Ishikawa (cell line): Measurements from ENCODE around the gene NGF.

Experiments used
- CEBPB ChIP-seq: IDR thresholded peaks from 2 replicates; pipeline ENCODE4 v1.6.1; 2012
- CREB1 ChIP-seq: IDR thresholded peaks from 2 replicates; pipeline ENCODE4 v1.6.1; 2012; ENCODE audit warnings: low read depth
- EGR1 ChIP-seq: IDR thresholded peaks from 2 replicates; pipeline ENCODE4 v1.6.1; 2012
- EP300 ChIP-seq: IDR thresholded peaks from 2 replicates; pipeline ENCODE4 v1.6.1; 2012; ENCODE audit warnings: borderline replicate concordance
- FOXM1 ChIP-seq: IDR thresholded peaks from 2 replicates; pipeline ENCODE4 v1.6.1; 2012; ENCODE audit warnings: low read depth, borderline replicate concordance
- MAX ChIP-seq: IDR thresholded peaks from 2 replicates; pipeline ENCODE4 v1.6.1; 2012
- RAD21 ChIP-seq: IDR thresholded peaks from 2 replicates; pipeline ENCODE4 v1.6.1; 2012; ENCODE audit warnings: low read depth
- REST ChIP-seq: IDR thresholded peaks from 2 replicates; pipeline ENCODE4 v1.6.1; 2012; ENCODE audit warnings: low read depth, mild to moderate bottlenecking
- TAF1 ChIP-seq: IDR thresholded peaks from 2 replicates; pipeline ENCODE4 v1.6.1; 2012; ENCODE audit warnings: low read depth, mild to moderate bottlenecking
- TCF12 ChIP-seq: IDR thresholded peaks from 2 replicates; pipeline ENCODE4 v1.6.1; 2012; ENCODE audit warnings: low read depth
- USF1 ChIP-seq: IDR thresholded peaks from 2 replicates; pipeline ENCODE4 v1.6.1; 2012
- YY1 ChIP-seq: IDR thresholded peaks from 2 replicates; pipeline ENCODE4 v1.6.1; 2012; ENCODE audit warnings: low read depth
- ZBTB7A ChIP-seq: IDR thresholded peaks from 2 replicates; pipeline ENCODE4 v1.6.1; 2012; ENCODE audit warnings: low read depth

GRCh38 chr1:115255154-115255553 lies 82.9 kb downstream of the NGF start:
- no peak for TF ChIP-seq MAX
- TF ChIP-seq TCF12, result no peak
- TF ChIP-seq EP300, result no peak
- TF ChIP-seq RAD21, result no peak
- no peak for TF ChIP-seq USF1
- TF ChIP-seq CREB1, result no peak
- TF ChIP-seq TAF1, result no peak
- TF ChIP-seq ZBTB7A, result no peak
- TF ChIP-seq REST, result no peak
- no peak for TF ChIP-seq FOXM1
- no peak for TF ChIP-seq EGR1
- TF ChIP-seq YY1, result no peak
- TF ChIP-seq CEBPB, result no peak
